Measurements from ENCODE around the gene HOXA13.

- TF ChIP-seq EZH2 (IDR thresholded peaks at IDR 0.05; ENCODE audit: borderline replicate concordance) (peak; percentile 75), CTCF (IDR thresholded peaks at IDR 0.05; ENCODE audit: poor library complexity) (no peak)
Measured at GRCh38 chr7:27199849-27200760, at the start of gene HOXA13.

Data from hepatocyte (in vitro differentiated cells).